GM10248 (cell line): ENCODE measurements around the gene BCAR1.
"Not testable (repeated sequence)": the region's sequence is repeated elsewhere in the genome, so short reads cannot be mapped to it uniquely, and the experiment has no call there.

ENCODE experiments used
- CTCF ChIA-PET: fragments of 300-600 bp; sonication (Branson Sonifier 250); formaldehyde crosslinking; extraction: SDS; loops from one replicate; lab custom pipeline; 2021; ENCODE audit warnings: antibody characterized with exemption; lab: Yijun Ruan, JAX
- POLR2A ChIA-PET: fragments of 350-650 bp; sonication (Branson Sonifier 250); formaldehyde crosslinking; extraction: SDS; loops from one replicate; lab custom pipeline; 2020; ENCODE audit warnings: antibody characterized with exemption; lab: Yijun Ruan, JAX
- DNase-seq: peaks from one replicate; pipeline ENCODE4 v3.0.0; 2012; ENCODE audit errors: extremely low spot score
- CTCF ChIP-seq: IDR thresholded peaks from 2 replicates; pipeline ENCODE4 v1.5.1; 2012; ENCODE audit warnings: mild to moderate bottlenecking, low read depth; ENCODE audit errors: extremely low read depth, missing control alignments, control extremely low read depth

BCAR1 gene

DNA sequence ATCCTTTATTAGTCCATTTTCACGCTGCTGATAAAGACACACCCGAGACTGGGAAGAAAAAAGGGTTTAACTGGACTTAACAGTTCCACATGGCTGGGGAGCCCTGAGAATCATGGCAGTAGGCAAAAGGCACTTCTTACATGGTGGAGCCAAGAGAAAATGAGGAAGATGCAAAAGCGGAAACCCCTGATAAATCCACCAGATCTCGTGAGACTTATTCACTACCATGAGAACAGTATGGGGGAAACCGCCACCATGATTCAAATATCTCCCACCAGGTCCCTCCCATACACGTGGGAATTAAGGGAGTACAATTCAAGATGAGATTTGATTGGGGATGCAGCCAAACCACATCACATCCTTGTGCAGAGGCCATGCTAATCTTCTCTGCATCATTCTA, 35.0 kb upstream of the BCAR1 start:
- ChIA-PET POLR2A (no interaction called here), CTCF (interaction anchor here (1.0 to 1.4 kb wide), 2 partner anchors 53 to 87 kb away, joined by 3 to 6 read pairs; no protein-coding TSS in a partner anchor)
- DNase-seq: no peak
- no peak for TF ChIP-seq CTCF

DNA sequence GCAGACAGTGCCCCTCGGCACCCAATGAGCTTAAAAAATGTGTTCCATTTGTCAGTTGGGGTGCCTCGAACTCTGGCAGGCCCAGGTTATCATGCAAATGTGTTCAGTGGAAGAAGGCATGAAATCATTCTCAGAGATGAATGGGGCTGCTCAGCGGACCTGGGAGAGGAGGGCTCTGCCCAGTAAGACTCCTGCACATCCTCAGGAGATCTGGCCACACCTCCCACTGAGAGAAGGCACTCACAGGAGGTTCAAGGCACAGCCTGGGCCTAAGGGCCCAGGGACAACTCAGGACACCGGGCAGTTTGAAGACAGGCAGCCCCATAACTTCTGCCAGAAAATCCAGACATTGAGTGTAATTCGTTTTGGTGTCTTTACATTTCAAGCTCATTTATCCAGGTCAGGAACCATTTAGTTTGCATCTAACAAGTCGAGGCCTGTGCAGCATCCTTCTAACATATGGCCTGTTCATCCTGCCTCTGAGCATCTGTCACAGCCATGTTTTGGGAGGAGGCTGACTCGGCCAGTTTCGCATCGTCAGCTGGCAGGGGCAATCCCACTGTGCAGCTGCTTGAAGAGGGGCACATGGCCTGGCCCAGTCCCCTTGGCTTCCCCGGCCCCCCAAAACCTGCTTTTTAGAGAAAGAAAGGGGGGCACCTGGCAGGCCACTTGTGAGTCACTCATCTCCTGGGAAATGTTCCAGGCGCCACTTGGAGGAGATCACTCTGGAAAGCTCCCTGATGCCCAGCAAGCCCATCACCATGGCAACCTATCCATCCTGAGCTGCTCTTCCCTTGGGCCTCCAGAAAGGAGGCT, 31.2 kb upstream of the BCAR1 start:
- ChIA-PET POLR2A (interaction anchor here (0.6 kb wide), 1 partner anchor 355 kb away, joined by 3 read pairs; no protein-coding TSS in a partner anchor), CTCF (interaction anchor here (1.1 to 2.6 kb wide), 8 partner anchors 9 to 106 kb away, joined by 3 to 12 read pairs (median 4); partner anchors contain the start of gene BCAR1)
- no peak for DNase-seq

DNA sequence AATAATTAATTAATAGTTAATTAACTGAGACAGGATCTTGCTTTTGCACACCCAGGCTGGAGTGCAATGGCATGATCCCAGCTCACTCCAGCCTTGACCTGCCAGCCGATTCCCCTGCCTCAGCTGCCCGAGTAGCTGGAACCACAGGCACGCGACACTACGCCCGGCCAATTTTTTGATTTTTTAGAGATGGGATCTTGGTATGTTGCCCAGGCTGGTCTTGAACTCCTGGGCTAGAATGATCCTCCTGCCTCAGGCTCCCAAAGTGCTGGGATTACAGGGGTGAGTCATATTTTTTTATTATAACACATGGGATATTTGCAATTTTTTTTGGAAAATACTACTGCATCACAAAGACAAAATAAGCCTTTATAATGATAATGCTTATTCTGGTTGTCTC, 30.4 kb upstream of the BCAR1 start:
- ChIA-PET POLR2A (no interaction called here), CTCF (interaction anchor here (0.8 to 2.6 kb wide), 6 partner anchors 8 to 107 kb away, joined by 3 to 12 read pairs (median 4); no protein-coding TSS in a partner anchor)
- TF ChIP-seq CTCF: no peak
- DNase-seq: no peak

More for the DNA sequence above, 31.2 kb upstream of the BCAR1 start:
- no peak for TF ChIP-seq CTCF

DNA sequence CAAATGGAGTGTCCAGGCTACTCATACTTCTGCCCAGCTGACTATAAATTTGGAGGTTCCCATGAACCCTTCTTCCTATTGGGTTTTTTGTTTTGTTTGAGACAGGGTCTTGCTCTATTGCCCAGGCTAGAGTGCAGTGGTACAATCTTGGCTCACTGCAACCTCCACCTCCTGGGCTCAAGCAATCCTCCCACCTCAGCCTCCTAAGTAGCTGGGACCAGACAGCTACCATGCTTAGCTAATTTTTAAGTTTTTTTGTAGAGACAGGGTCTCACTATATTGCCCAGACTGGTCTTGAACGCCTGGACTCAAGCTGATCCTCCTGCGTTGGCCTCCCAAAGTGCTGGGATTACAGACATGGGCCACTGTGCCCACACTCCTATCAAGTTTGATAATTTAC, 29.6 kb upstream of the BCAR1 start:
- DNase-seq, POLR2A ChIA-PET: not testable (repeated sequence)
- CTCF ChIA-PET: interaction anchor here (0.8 to 4.9 kb wide), 6 partner anchors 8 to 48 kb away, joined by 3 to 12 read pairs (median 5); no protein-coding TSS in a partner anchor

DNA sequence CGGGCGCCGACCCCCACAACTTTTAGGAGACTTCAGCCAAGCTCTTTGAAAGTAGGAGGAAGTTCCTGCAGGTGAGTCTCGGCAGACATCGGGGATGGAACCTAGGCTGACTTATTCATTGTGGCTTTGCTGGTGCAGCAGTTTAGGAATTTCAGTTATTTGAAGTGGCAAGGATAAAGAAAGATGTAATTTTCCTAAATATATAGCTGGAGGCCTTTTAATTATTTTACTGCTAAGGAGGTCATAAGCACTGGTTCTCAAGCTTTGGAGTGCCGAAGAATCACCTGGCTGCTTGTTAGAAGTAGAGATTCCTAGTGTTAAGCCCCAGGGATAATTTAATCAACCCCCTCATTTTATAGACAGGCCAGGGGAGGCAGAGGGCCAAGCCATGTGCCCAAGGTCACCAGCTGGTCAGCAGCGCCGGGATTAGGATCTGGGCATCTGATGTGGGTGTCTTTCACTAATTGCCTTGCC, 28.9 kb upstream of the BCAR1 start:
- no peak for DNase-seq
- CTCF ChIA-PET: interaction anchor here (1.0 to 4.9 kb wide), 4 partner anchors 9 to 47 kb away, joined by 3 to 12 read pairs (median 4); no protein-coding TSS in a partner anchor
- POLR2A ChIA-PET: no interaction called here
- no peak for TF ChIP-seq CTCF

DNA sequence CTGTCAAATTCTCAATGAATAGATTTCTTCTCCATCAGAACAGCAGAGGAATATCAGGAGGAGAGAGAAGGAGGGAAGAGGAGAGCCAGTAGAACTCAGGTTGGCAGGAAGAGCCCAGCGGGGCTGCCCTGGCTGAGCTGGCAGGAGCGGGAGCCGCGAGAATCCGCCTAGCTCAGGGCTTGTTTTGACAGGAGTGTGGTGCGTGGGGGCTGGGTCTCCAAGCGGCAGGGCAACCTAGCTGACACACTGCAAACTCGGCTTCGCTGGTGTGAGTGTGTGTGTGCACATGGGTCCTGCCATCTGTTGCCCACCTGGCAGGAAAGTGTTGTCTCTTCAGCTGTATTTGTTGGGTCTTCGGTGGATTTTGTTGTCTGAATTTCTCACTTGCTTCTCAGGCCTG, 27.9 kb upstream of the BCAR1 start:
- ChIA-PET CTCF (interaction anchor here (1.0 to 4.9 kb wide), 3 partner anchors 13 to 46 kb away, joined by 3 to 12 read pairs (median 3); no protein-coding TSS in a partner anchor), POLR2A (no interaction called here)
- no peak for TF ChIP-seq CTCF
- no peak for DNase-seq
